Fibroblast of lung (primary cell): ENCODE results near the gene SYT12. TPM values are rescaled to one million over a fixed set of nuclear protein-coding genes. Genes with fewer than 3 reads are reported as not detected.
A peak's percentile ranks its signal among the peaks of the same experiment; 100 is the strongest.

Source experiments
- DNase-seq, 2 donors: peaks; one replicate each; pipeline versions ENCODE4 v3.0.0 to v3.0.0-alpha.2; 2010; ENCODE audit warnings: low read depth in 2 of 2
- H2AFZ ChIP-seq: 2 replicates; pipeline ENCODE4 v1.5.1; 2012; ENCODE audit warnings: low read length, control low read depth, inconsistent platforms
- H3K27ac ChIP-seq: 2 replicates; pipeline ENCODE4 v1.5.1; 2011; ENCODE audit warnings: low read length, control low read depth; ENCODE audit not compliant: insufficient read depth
- H3K27me3 ChIP-seq: 2 replicates; pipeline ENCODE4 v1.5.1; 2011; ENCODE audit warnings: mild to moderate bottlenecking, low read length; ENCODE audit not compliant: control insufficient read depth, insufficient read depth
- H3K36me3 ChIP-seq: 2 replicates; pipeline ENCODE4 v1.5.1; 2011; ENCODE audit warnings: low read length; ENCODE audit not compliant: control insufficient read depth, insufficient read depth
- H3K4me1 ChIP-seq: 2 replicates; pipeline ENCODE4 v1.5.1; 2011; ENCODE audit warnings: low read length; ENCODE audit not compliant: control insufficient read depth, insufficient read depth; ENCODE audit errors: extremely low read depth
- H3K4me2 ChIP-seq: 2 replicates; pipeline ENCODE4 v1.5.1; 2011; ENCODE audit warnings: low read length, control low read depth; ENCODE audit not compliant: insufficient read depth; ENCODE audit errors: extremely low read depth
- H3K4me3 ChIP-seq, 4 experiments: fragments of 200-600 bp in 1 of 4; sonication (generic) in 1 of 4; replicated peaks in 1 of 4; 2 replicates each; pipeline ENCODE4 v1.5.1; 2011 to 2016; ENCODE audit warnings: low read length in 4 of 4, low read depth in 3 of 4, mild to moderate bottlenecking in 3 of 4, control low read depth in 2 of 4, inconsistent platforms in 1 of 4, mixed read lengths in 1 of 4; ENCODE audit not compliant: insufficient read depth in 1 of 4; ENCODE audit errors: control extremely low read depth in 1 of 4
- H3K79me2 ChIP-seq: 2 replicates; pipeline ENCODE4 v1.5.1; 2012; ENCODE audit warnings: mild to moderate bottlenecking, low read length, inconsistent platforms; ENCODE audit not compliant: control insufficient read depth, insufficient read depth
- H3K9ac ChIP-seq: 2 replicates; pipeline ENCODE4 v1.5.1; 2011; ENCODE audit warnings: mild to moderate bottlenecking, low read length, control low read depth; ENCODE audit not compliant: insufficient read depth
- H3K9me3 ChIP-seq: 2 replicates; pipeline ENCODE4 v1.5.1; 2012; ENCODE audit warnings: low read depth, low read length; ENCODE audit not compliant: control insufficient read depth, insufficient read depth
- H4K20me1 ChIP-seq: 2 replicates; pipeline ENCODE4 v1.5.1; 2011; ENCODE audit warnings: low read length; ENCODE audit not compliant: control insufficient read depth, insufficient read depth; ENCODE audit errors: extremely low read depth
- EZH2 ChIP-seq: IDR thresholded peaks from 2 replicates; pipeline ENCODE4 v1.5.1; 2012; ENCODE audit warnings: low read length, control low read depth, mild to moderate bottlenecking; ENCODE audit errors: missing control alignments
- polyA plus RNA-seq, 2 donors: library from polyadenylated mRNA; depleted of rRNA in 1 of 2; stranded (reverse) in 1 of 2; unstranded in 1 of 2; fragments of >200 nt; gene quantifications; 2 replicates each; pipeline ENCODE4 v1.2.1, GENCODE V29; 2011 to 2012; ENCODE audit warnings: missing spikeins in 1 of 2
- total RNA-seq: library from RNA; depleted of rRNA; stranded (reverse); fragments of >200 nt; gene quantifications from 2 replicates; pipeline ENCODE4 v1.2.1, GENCODE V29; 2014
- TF ChIP-seq, protein P1 (sequence below), 2 donors: IDR thresholded peaks in 1 of 2; conservative IDR thresholded peaks in 1 of 2; 1 replicate in 1 of 2; 2 replicates in 1 of 2; pipeline ENCODE4 v1.5.1; 2011 to 2012; ENCODE audit warnings: low read length in 2 of 2, control low read depth in 1 of 2, inconsistent platforms in 1 of 2, low read depth in 1 of 2, mild to moderate bottlenecking in 1 of 2

SYT12 gene
- total and polyA plus RNA-seq, 2 donors (not counting 1 experiment from before 2014, with no cell fraction given) = under 0.01 TPM; not detected in 1

DNA sequence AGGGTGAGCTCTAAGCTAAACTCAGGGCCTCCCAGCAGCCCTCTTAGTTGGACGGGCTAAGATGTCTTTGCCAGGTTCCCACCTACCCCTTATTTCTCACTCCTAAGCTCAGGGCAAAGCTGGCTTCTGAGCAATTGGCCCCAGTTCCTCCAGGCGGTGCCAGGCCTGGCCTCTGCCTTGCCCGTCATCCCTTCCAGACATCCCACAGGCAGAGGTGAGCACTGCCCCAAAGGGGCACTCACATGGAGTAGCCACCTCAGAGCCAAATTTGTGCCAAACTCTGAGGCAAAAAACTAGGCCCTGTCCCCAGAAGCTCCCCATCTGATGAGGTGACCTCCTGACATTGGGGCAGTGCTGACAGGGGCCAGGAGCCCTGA is 43.4 kb downstream of the SYT12 start:
- H3K79me2 ChIP-seq = no peaks in the 10 kb centered on the region
- H3K9ac ChIP-seq = no peak overlapping the region
- no peaks in the 10 kb centered on the region for H3K9me3 ChIP-seq
- H3K36me3 ChIP-seq = no peaks in the 10 kb centered on the region
- H4K20me1 ChIP-seq = no peaks in the 10 kb centered on the region
- no peaks in the 10 kb centered on the region for H3K27me3 ChIP-seq
- no peak overlapping the region for H3K4me2 ChIP-seq
- TF ChIP-seq EZH2 = no peak
- TF ChIP-seq, protein P1, sequence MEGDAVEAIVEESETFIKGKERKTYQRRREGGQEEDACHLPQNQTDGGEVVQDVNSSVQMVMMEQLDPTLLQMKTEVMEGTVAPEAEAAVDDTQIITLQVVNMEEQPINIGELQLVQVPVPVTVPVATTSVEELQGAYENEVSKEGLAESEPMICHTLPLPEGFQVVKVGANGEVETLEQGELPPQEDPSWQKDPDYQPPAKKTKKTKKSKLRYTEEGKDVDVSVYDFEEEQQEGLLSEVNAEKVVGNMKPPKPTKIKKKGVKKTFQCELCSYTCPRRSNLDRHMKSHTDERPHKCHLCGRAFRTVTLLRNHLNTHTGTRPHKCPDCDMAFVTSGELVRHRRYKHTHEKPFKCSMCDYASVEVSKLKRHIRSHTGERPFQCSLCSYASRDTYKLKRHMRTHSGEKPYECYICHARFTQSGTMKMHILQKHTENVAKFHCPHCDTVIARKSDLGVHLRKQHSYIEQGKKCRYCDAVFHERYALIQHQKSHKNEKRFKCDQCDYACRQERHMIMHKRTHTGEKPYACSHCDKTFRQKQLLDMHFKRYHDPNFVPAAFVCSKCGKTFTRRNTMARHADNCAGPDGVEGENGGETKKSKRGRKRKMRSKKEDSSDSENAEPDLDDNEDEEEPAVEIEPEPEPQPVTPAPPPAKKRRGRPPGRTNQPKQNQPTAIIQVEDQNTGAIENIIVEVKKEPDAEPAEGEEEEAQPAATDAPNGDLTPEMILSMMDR (conservative IDR thresholded peaks at IDR 0.05 in 1 of 2, IDR thresholded peaks at IDR 0.05 in 1 of 2; ENCODE audit: low read depth in 1 of 2, low read length in 2 of 2) = no peak
- no peaks in the 10 kb centered on the region for H3K4me1 ChIP-seq
- DNase-seq = no peak
- H2AFZ ChIP-seq = no peak overlapping the region
- no peak overlapping the region for H3K4me3 ChIP-seq
- H3K27ac ChIP-seq = no peak overlapping the region

DNA sequence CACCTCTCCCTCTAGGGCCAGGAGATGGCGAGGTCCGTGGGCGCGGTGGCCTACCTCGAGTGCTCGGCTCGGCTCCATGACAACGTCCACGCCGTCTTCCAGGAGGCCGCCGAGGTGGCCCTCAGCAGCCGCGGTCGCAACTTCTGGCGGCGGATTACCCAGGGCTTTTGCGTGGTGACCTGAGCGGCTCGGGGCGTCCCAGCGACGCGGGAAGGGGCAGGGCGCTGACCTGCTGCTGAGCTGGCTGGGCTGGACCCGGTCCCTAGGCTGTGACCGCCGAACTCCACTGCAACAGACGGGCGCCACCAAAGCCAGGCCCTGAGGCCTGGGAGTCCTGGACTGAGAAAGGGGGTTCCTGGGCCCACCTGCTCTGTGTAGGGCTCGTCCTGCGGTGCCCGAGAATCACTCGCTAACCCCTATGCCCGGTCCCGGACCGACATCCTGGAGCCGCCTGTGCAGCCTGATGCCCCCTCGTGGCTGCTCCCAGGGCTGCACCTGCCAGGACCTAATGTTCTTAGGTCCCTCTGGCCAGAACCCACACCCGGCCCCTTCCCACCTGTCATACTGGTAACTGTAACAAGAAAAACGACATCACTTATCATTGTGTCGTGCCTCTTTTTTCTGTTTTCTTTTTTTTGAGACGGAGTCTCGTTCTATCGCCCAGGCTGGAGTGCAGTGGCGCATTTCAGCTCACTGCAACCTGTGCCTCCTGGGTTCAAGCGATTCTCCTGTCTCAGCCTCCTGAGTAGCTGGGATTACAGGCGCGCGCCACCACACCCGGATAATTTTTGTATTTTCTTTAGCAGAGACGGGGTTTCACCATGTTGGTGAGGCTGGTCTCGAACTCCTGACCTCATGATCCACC is 48.7 kb downstream of the SYT12 start:
- H4K20me1 ChIP-seq = no peaks in the 10 kb centered on the region
- H3K4me1 ChIP-seq = no peaks in the 10 kb centered on the region
- no peaks in the 10 kb centered on the region for H3K36me3 ChIP-seq
- H2AFZ ChIP-seq = no peak overlapping the region
- peak; percentile 53 to 64 for DNase-seq
- TF ChIP-seq, protein P1 (conservative IDR thresholded peaks at IDR 0.05 in 1 of 2, IDR thresholded peaks at IDR 0.05 in 1 of 2; ENCODE audit: low read depth in 1 of 2, low read length in 2 of 2) = peak; percentile 65 to 78
- no peak for TF ChIP-seq EZH2
- no peaks in the 10 kb centered on the region for H3K27me3 ChIP-seq
- no peaks in the 10 kb centered on the region for H3K9me3 ChIP-seq
- no peaks in the 10 kb centered on the region for H3K79me2 ChIP-seq
- H3K4me3 ChIP-seq = no peak overlapping the region
- no peak overlapping the region for H3K4me2 ChIP-seq
- no peak overlapping the region for H3K27ac ChIP-seq
- no peak overlapping the region for H3K9ac ChIP-seq

DNA sequence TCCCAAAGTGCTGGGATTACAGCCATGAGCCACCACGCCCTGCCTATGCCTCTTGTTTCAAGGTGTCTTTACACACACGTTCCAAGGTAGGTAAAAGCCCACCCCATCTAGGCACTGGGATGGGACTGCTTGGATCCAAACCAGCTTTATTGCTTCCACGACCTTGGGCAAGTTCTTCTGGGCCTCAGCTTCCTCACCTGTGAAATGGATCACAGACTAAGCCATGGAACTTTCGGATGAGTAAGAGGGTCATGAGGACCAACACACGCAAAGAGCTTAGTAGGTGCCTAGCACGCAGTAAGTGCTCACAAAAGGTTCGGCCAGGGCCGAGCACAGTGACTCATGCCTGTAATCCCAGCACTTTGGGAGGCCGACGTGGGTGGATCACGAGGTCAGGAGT is 49.4 kb downstream of the SYT12 start:
- H3K79me2 ChIP-seq = no peaks in the 10 kb centered on the region
- H3K4me3 ChIP-seq = no peak overlapping the region
- H3K27ac ChIP-seq = no peak overlapping the region
- no peak overlapping the region for H3K4me2 ChIP-seq
- H3K27me3 ChIP-seq = no peaks in the 10 kb centered on the region
- H2AFZ ChIP-seq = no peak overlapping the region
- no peaks in the 10 kb centered on the region for H3K9me3 ChIP-seq
- TF ChIP-seq, protein P1 (conservative IDR thresholded peaks at IDR 0.05 in 1 of 2, IDR thresholded peaks at IDR 0.05 in 1 of 2; ENCODE audit: low read depth in 1 of 2, low read length in 2 of 2) = no peak
- TF ChIP-seq EZH2 = no peak
- H3K9ac ChIP-seq = no peak overlapping the region
- DNase-seq = no peak
- no peaks in the 10 kb centered on the region for H3K4me1 ChIP-seq
- no peaks in the 10 kb centered on the region for H3K36me3 ChIP-seq
- H4K20me1 ChIP-seq = no peaks in the 10 kb centered on the region
